HG02610 (cell line): ENCODE results near the gene SLC4A3.

Experiments
- ATAC-seq: cut with Tn5 transposase; IDR thresholded peaks from one replicate; pipeline ENCODE4 v1.9.1; 2021; ENCODE audit warnings: mild to moderate bottlenecking, moderate library complexity; ENCODE audit not compliant: unreplicated experiment

SLC4A3 gene

GRCh38 chr2:219630770-219631405 is 3.5 kb downstream of the SLC4A3 start:
- ATAC-seq: no peak

- ATAC-seq: no peak
These were observed 4.0 kb downstream of the SLC4A3 start for GRCh38 chr2:219631406-219631891.

GRCh38 chr2:219631904-219632759 is 4.7 kb downstream of the SLC4A3 start:
- no peak for ATAC-seq

GRCh38 chr2:219632760-219633105 is 5.3 kb downstream of the SLC4A3 start:
- ATAC-seq: no peak

GRCh38 chr2:219633276-219634065 is 6.0 kb downstream of the SLC4A3 start:
- ATAC-seq: no peak

GRCh38 chr2:219634171-219634940 is 6.9 kb downstream of the SLC4A3 start:
- no peak for ATAC-seq

GRCh38 chr2:219634951-219635751 is 7.7 kb downstream of the SLC4A3 start:
- ATAC-seq: no peak

- no peak for ATAC-seq
These were observed 8.9 kb downstream of the SLC4A3 start for GRCh38 chr2:219636144-219636915.

- no peak for ATAC-seq
These were observed 9.8 kb downstream of the SLC4A3 start for GRCh38 chr2:219636941-219637841.

GRCh38 chr2:219637842-219638185 is 10.4 kb downstream of the SLC4A3 start:
- no peak for ATAC-seq

- no peak for ATAC-seq
These were observed 11.0 kb downstream of the SLC4A3 start for GRCh38 chr2:219638217-219638947.

GRCh38 chr2:219638948-219639755 is 11.7 kb downstream of the SLC4A3 start:
- ATAC-seq: no peak

GRCh38 chr2:219641390-219642068 is 14.1 kb downstream of the SLC4A3 start:
- ATAC-seq: no peak

- no peak for ATAC-seq
These were observed 14.6 kb downstream of the SLC4A3 start for GRCh38 chr2:219642069-219642454.

GRCh38 chr2:219642465-219643083 is 15.1 kb downstream of the SLC4A3 start:
- ATAC-seq: peak; percentile 96

GRCh38 chr2:219643084-219643473 is 15.6 kb downstream of the SLC4A3 start:
- no peak for ATAC-seq
